Adipocyte (in vitro differentiated cells): ENCODE results near the gene MGMT.
"Not testable (repeated sequence)": the region's sequence is repeated elsewhere in the genome, so short reads cannot be mapped to it uniquely, and the experiment has no call there.

Experiments
- DNase-seq: peaks from one replicate; pipeline ENCODE4 v3.0.0-alpha.2; 2015; ENCODE audit warnings: low read depth
- H3K27me3 ChIP-seq: replicated peaks from 2 replicates; pipeline ENCODE4 v1.7.0; 2013; ENCODE audit warnings: mild to moderate bottlenecking, low read length, moderate library complexity; ENCODE audit not compliant: control insufficient read depth, insufficient read depth
- H3K36me3 ChIP-seq: 2 replicates; pipeline ENCODE4 v1.7.0; 2013; ENCODE audit warnings: low read length, mild to moderate bottlenecking, moderate library complexity; ENCODE audit not compliant: control insufficient read depth, insufficient read depth, severe bottlenecking
- H3K4me1 ChIP-seq: 2 replicates; pipeline ENCODE4 v1.7.0; 2013; ENCODE audit warnings: mild to moderate bottlenecking, low read length, moderate library complexity; ENCODE audit not compliant: control insufficient read depth, insufficient read depth
- H3K4me3 ChIP-seq: 2 replicates; pipeline ENCODE4 v1.7.0; 2013; ENCODE audit warnings: mild to moderate bottlenecking, low read length, moderate library complexity
- H3K9ac ChIP-seq: 2 replicates; pipeline ENCODE4 v1.7.0; 2013; ENCODE audit warnings: mild to moderate bottlenecking, low read length, moderate library complexity
- H3K9me3 ChIP-seq: 2 replicates; pipeline ENCODE4 v1.7.0; 2013; ENCODE audit warnings: mild to moderate bottlenecking, low read length, moderate library complexity; ENCODE audit not compliant: control insufficient read depth

Gene MGMT

DNA sequence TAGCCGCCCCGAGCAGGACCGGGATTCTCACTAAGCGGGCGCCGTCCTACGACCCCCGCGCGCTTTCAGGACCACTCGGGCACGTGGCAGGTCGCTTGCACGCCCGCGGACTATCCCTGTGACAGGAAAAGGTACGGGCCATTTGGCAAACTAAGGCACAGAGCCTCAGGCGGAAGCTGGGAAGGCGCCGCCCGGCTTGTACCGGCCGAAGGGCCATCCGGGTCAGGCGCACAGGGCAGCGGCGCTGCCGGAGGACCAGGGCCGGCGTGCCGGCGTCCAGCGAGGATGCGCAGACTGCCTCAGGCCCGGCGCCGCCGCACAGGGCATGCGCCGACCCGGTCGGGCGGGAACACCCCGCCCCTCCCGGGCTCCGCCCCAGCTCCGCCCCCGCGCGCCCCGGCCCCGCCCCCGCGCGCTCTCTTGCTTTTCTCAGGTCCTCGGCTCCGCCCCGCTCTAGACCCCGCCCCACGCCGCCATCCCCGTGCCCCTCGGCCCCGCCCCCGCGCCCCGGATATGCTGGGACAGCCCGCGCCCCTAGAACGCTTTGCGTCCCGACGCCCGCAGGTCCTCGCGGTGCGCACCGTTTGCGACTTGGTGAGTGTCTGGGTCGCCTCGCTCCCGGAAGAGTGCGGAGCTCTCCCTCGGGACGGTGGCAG lies at the start of gene MGMT:
MGMT (plus strand) TSS at position 539 of the 656 bp plus-strand sequence.
- no peaks in the 10 kb centered on the region for H3K9me3 ChIP-seq
- peak within 1 kb of the TSS; percentile 94 for H3K9ac ChIP-seq
- peaks cover 12% of the 10 kb centered on the region for H3K4me1 ChIP-seq
- H3K4me3 ChIP-seq, result peak within 1 kb of the TSS; percentile 93
- DNase-seq, result peak; percentile 91
- peaks cover 9% of the 10 kb centered on the region for H3K36me3 ChIP-seq
- no peaks in the 10 kb centered on the region for H3K27me3 ChIP-seq

DNA sequence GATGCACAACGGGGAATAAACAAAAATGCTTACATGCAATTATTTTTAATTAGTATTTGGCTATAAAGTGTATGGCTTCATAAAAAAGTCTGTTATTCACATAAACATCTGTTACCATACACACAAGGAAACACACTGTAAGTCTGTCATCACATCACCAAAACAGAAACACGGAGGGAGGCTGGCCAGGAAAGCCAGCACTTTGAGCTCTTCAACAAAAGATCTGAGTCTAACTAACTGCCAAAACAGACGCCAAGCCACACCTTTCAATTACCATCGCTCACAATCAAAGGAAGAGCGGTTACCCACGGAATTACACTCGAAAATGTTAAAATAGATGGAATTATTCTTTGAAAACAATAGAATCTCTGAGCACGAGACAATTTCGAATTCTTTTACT lies 49.2 kb upstream of the MGMT start:
- no peaks in the 10 kb centered on the region for H3K4me1 ChIP-seq
- no peak for DNase-seq
- H3K27me3 ChIP-seq, result peaks cover 10% of the 10 kb centered on the region
- H3K4me3 ChIP-seq, result no peak overlapping the region
- no peaks in the 10 kb centered on the region for H3K36me3 ChIP-seq
- no peaks in the 10 kb centered on the region for H3K9me3 ChIP-seq
- no peak overlapping the region for H3K9ac ChIP-seq

DNA sequence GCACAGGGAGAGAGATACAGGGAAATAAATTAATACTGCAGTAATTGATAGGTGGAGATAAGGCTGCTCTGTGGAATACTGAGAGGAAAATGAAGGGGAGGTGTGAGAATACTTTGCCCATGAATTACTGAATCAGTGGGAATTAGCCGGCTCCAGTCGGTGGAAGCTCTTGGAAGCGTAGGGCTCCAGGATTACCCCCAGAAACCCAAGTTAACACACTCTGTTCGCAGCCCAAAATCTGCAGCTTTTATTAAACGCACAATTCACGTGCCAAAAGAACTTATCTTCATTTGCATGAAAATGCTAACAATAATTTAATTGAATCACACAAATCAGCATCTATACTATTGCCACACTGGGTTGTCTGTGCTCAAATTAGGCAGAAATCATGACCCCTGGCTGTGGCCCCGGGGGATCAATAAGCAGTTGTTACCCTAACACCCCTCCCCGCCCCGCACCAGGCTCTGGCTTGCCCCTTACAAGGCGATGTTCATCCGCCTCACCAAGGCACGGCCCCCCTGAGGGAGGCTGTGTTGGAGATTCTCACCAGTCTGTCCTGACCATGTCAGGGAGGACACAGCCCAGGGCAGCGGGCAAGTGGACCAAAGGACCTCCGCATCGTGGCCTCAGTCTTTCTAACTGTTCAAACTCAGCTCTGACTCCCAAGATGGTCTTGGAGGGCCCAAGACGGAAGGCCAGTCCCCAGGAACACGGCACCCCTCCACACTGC lies 48.4 kb upstream of the MGMT start:
- H3K27me3 ChIP-seq, result peaks cover 10% of the 10 kb centered on the region
- H3K4me3 ChIP-seq, result no peak overlapping the region
- no peak for DNase-seq
- H3K36me3 ChIP-seq, result no peaks in the 10 kb centered on the region
- no peaks in the 10 kb centered on the region for H3K9me3 ChIP-seq
- H3K4me1 ChIP-seq, result no peaks in the 10 kb centered on the region
- no peak overlapping the region for H3K9ac ChIP-seq

DNA sequence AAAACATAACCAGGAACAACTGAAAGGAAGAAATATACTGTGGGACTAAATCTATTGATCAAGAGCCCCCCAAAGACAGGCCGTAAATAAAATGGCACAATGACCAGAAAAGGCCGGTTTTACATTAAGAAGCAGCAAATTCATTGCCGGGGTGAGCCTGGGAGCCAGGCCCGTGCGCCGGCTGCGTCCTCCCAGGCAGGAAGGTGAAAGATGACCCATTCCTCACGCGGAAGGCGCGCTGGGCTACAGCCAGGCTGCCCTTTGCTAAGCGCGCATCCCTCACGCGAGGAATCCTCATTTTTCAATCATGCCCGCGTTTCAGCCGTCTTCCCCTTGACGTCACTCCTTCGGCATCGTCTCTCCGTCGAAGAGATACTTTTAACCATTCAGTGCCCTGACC lies 47.6 kb upstream of the MGMT start:
- DNase-seq, result no peak
- H3K36me3 ChIP-seq, result no peaks in the 10 kb centered on the region
- peaks cover 4% of the 10 kb centered on the region for H3K27me3 ChIP-seq
- H3K9me3 ChIP-seq, result no peaks in the 10 kb centered on the region
- no peaks in the 10 kb centered on the region for H3K4me1 ChIP-seq
- no peak overlapping the region for H3K4me3 ChIP-seq
- no peak overlapping the region for H3K9ac ChIP-seq

DNA sequence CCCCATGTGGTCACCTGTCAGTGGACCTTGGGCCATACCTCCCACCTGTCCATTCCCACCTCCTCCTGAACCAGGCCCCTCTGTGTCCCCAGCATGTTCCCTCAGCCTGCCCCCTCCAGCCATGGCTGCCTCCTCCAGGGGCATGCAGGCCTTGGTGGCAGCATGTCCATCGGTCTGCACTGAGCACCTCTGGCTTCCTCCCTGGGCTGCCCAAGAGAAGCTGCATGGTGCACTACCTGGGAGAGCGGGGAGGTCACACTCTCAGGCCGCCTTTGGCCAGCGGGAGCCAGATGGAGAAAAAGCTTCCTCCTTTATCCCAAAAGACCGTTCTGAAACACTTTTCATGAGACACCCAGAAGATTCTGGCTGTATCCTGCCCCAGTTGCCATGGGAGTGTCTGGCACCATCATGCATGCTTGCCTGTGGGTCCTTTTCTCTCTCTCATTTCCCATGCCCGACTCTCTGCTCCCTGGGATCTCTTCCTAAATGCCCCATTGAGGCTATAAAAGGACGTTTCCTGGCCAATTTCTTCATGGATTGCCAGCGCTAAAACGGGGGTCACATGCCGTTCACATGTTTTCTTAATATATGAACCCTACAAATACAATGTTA lies 45.5 kb upstream of the MGMT start:
- peaks cover 4% of the 10 kb centered on the region for H3K27me3 ChIP-seq

DNA sequence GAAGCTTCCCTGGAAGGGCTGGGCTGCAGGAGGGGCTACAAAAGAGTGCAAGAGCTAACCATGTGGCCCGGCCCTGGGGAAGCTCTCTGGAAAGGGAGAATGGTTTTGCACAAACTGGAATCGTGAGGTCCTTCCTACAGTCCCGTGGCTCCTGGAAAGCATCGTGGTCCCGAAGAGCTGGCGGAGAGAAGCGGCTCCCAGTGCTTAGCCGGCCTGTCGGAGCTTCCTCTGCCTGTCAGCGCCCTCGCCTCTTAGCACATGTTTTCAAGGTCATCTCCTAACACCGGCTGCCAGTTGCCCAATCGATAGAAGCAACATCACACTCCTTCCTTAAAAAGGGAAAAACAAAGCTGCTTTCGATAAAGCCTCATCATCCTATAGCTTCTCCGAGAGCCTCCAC lies 42.1 kb upstream of the MGMT start:
- Histone ChIP-seq H3K27me3 (no peaks in the 10 kb centered on the region), H3K9ac (no peak overlapping the region), H3K4me1 (no peaks in the 10 kb centered on the region), H3K36me3 (no peaks in the 10 kb centered on the region), H3K9me3 (no peaks in the 10 kb centered on the region), H3K4me3 (no peak overlapping the region)
- no peak for DNase-seq

More for the DNA sequence above, 45.5 kb upstream of the MGMT start:
- Histone ChIP-seq H3K4me3 (no peak overlapping the region), H3K9ac (no peak overlapping the region), H3K4me1 (no peaks in the 10 kb centered on the region), H3K36me3 (no peaks in the 10 kb centered on the region), H3K9me3 (no peaks in the 10 kb centered on the region)
- no peak for DNase-seq

DNA sequence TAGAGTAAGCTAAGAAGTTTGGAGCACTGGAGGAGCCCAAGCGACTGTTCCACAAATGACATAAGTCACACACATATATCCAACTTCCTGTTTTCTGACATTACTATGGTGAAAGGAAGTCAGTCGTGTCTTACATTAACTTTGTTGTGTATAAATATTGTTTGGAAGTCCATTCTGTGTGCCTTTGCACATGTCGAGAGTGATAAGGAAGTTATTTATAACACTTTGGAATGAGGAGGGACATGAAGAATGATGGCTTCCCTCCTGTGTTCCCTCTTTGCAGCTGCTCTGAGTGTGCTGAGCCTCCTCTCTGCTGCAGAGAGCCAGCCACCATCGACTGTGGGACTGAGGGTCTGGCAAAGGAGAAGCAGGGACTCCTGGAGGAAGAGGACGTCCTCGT lies 40.4 kb upstream of the MGMT start:
- Histone ChIP-seq H3K9ac (no peak overlapping the region), H3K9me3 (no peaks in the 10 kb centered on the region), H3K4me3 (no peak overlapping the region), H3K4me1 (no peaks in the 10 kb centered on the region), H3K36me3 (no peaks in the 10 kb centered on the region), H3K27me3 (no peaks in the 10 kb centered on the region)
- no peak for DNase-seq

- Histone ChIP-seq H3K9ac (no peak overlapping the region), H3K4me3 (no peak overlapping the region), H3K4me1 (no peaks in the 10 kb centered on the region), H3K9me3 (peaks cover 9% of the 10 kb centered on the region), H3K36me3 (no peaks in the 10 kb centered on the region), H3K27me3 (peaks cover 4% of the 10 kb centered on the region)
- no peak for DNase-seq
Observed at GRCh38 chr10:129433266-129433665, 33.8 kb upstream of the MGMT start.

DNA sequence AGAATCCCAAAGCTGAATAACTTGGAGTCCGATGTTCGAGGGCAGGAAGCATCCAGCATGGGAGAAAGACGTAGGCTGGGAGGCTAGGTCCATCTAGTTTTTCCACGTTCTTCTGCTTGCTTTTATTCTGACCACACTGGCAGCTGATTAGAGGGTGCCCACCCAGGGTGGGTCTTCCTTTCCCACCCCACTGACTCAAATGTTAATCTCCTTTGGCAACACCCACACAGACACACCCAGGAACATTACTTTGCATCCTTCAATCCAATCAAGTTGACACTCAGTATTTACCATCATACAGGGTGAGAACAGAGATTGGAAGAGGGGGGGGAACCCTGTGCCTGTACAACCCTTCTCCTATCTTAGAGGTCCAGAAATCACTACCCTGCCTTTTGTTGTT lies 31.3 kb upstream of the MGMT start:
- not testable (repeated sequence) for H3K9ac ChIP-seq, DNase-seq, H3K4me1 ChIP-seq

DNA sequence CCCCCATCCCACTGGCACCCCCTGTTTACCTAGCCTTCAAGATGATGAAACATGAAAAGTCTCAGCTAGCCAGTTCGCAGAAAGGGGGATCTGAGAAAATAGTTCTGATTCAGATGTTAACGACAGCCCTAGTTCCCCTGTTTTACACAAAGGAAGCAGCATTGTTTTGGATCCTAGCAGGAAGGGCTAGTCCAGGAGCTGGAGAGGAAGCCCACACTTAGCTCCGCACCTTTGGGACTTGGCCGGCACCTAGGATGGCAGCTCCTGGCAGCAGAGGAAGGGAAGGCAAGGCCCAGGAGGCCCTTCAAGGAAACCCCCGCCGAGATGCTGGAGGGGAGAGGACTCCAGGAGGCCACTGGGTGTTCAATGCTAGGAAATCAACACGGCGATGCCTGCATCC lies 29.0 kb upstream of the MGMT start:
- H3K36me3 ChIP-seq, result no peaks in the 10 kb centered on the region
- no peak overlapping the region for H3K4me3 ChIP-seq
- peaks cover 4% of the 10 kb centered on the region for H3K27me3 ChIP-seq
- no peak for DNase-seq
- H3K4me1 ChIP-seq, result no peaks in the 10 kb centered on the region
- peaks cover 9% of the 10 kb centered on the region for H3K9me3 ChIP-seq
- H3K9ac ChIP-seq, result no peak overlapping the region

More for the DNA sequence above, 31.3 kb upstream of the MGMT start:
- not testable (repeated sequence) for H3K4me3 ChIP-seq, H3K9me3 ChIP-seq, H3K27me3 ChIP-seq, H3K36me3 ChIP-seq

DNA sequence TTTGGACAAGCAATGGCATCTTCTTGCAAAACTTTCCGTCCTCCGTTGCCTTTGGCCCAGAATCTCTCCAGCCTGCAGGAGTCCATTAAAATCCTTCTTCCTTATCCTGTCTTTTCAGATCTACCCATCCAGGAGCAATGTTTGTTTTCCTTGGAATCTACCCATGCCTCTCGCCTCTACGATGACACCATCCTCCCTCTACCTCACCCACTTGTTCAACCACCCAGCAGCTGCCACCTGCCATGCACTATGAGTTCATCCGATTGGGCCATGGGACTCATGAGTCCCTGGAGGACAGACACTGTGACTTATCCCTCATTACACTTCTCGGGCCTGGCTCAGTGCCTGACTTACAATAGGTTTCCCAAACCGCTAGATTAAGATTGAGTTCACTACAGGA lies 26.8 kb upstream of the MGMT start:
- H3K4me3 ChIP-seq, result no peak overlapping the region
- DNase-seq, result no peak
- no peak overlapping the region for H3K9ac ChIP-seq
- no peaks in the 10 kb centered on the region for H3K36me3 ChIP-seq
- peaks cover 4% of the 10 kb centered on the region for H3K27me3 ChIP-seq
- H3K4me1 ChIP-seq, result no peaks in the 10 kb centered on the region
- H3K9me3 ChIP-seq, result peaks cover 9% of the 10 kb centered on the region
